ENCODE results near the gene UBE2L5. TPM values are rescaled to one million over a fixed set of nuclear protein-coding genes. Genes with fewer than 3 reads are reported as not detected.

UBE2L5 gene
- total RNA-seq, 1 donor from 2014 or later: not detected

DNA sequence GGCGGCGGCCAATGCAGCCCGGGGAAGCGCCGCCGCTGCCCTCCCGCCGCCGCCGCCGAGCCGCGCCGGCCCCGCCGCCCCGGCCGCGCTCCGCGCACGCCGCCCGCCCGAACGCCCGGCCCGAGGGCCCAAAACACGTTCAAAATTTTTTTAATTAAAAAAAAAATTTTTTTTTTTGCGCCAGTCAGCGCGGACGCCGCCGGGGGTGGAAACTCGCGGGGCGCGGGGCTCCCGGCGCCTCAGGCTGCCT, 43.0 kb downstream of the UBE2L5 start:
- no peak overlapping the region for H3K27ac Mint-ChIP-seq
- no peak overlapping the region for H3K4me3 Mint-ChIP-seq
- TF ChIP-seq, protein P1, sequence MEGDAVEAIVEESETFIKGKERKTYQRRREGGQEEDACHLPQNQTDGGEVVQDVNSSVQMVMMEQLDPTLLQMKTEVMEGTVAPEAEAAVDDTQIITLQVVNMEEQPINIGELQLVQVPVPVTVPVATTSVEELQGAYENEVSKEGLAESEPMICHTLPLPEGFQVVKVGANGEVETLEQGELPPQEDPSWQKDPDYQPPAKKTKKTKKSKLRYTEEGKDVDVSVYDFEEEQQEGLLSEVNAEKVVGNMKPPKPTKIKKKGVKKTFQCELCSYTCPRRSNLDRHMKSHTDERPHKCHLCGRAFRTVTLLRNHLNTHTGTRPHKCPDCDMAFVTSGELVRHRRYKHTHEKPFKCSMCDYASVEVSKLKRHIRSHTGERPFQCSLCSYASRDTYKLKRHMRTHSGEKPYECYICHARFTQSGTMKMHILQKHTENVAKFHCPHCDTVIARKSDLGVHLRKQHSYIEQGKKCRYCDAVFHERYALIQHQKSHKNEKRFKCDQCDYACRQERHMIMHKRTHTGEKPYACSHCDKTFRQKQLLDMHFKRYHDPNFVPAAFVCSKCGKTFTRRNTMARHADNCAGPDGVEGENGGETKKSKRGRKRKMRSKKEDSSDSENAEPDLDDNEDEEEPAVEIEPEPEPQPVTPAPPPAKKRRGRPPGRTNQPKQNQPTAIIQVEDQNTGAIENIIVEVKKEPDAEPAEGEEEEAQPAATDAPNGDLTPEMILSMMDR (conservative IDR thresholded peaks at IDR 0.05): no peak
- no peak for DNase-seq (ENCODE audit: extremely low spot score, unreplicated experiment)
- peaks cover 4% of the 10 kb centered on the region for H3K27me3 Mint-ChIP-seq
- peaks cover 13% of the 10 kb centered on the region for H3K4me1 Mint-ChIP-seq (ENCODE audit: unreplicated experiment)
- H3K36me3 Mint-ChIP-seq: peaks cover 19% of the 10 kb centered on the region
- H3K9me3 Mint-ChIP-seq: no peaks in the 10 kb centered on the region

DNA sequence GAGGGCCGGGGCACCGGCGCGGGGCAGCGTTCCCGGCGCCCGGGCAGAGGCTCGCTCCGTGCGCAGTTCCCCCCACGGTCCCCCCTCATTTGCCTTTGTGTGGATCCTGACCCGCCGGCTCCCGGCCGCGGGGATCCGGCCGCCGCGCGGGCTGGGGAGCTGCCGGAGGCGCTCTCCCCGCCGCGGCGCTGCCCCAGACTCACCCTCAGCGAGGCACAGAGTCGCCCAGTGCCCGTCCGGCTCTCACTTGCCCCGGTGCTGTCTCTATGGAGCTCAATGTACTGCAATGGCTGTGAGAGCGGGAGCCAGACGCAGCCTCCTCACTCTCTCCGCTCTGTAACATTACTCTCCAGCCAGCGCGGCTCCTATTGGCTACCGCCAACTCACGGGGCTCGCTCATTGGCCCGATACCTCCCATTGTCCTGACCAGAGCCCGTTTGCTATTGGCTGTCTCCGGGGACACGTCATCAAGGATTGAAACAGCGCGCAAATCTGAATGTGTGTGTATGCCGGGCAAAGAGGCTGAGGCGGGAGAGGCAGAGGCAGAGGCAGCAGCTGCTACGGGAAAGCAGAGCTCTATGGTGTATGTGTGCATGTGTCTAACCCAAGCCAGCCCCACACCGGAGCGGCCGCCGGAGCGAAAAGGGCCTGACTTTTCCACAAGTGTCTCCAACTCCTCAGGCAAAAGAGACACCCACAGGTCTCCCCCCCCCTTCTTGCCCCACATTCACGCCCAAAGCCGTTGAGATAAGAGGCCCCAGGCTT, 43.5 kb downstream of the UBE2L5 start, which contains the start of gene HMGB1:
Gene HMGB1 (minus strand): TSS at position 344 of the 765 bp plus-strand sequence. CDS start 2,256 bp downstream, outside the sequence.
- peak within 1 kb of the TSS; percentile 98 for H3K4me3 Mint-ChIP-seq
- H3K27ac Mint-ChIP-seq: peak within 1 kb of the TSS; percentile 100
- peak; percentile 95 for DNase-seq (ENCODE audit: extremely low spot score, unreplicated experiment)
- TF ChIP-seq, protein P1 (conservative IDR thresholded peaks at IDR 0.05): no peak
- H3K36me3 Mint-ChIP-seq: peaks cover 19% of the 10 kb centered on the region
- H3K27me3 Mint-ChIP-seq: peaks cover 4% of the 10 kb centered on the region
- H3K4me1 Mint-ChIP-seq (ENCODE audit: unreplicated experiment): peaks cover 13% of the 10 kb centered on the region
- H3K9me3 Mint-ChIP-seq: no peaks in the 10 kb centered on the region

DNA sequence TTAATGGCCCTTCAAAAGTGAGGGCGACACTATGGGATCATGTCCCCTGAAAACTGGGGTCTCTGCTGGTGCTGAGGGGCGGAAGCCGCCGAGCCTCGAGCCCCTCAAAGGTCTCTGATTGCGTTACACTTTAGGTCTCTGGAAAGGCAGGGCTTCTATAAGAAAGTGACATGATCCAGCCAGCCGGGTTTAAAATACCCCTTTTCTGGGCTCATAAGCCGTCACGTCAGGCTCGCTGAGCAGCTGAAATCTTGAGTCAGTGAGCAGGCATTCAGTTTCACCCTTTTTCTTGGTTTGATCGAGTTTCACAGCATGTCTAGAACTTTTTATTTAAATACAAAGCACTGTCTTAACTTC, 44.0 kb downstream of the UBE2L5 start:
- DNase-seq (ENCODE audit: extremely low spot score, unreplicated experiment): no peak
- Mint-ChIP-seq H3K4me1 (ENCODE audit: unreplicated experiment) (peaks cover 11% of the 10 kb centered on the region), H3K27me3 (peaks cover 4% of the 10 kb centered on the region), H3K4me3 (peak overlapping the region; percentile 98), H3K36me3 (peaks cover 17% of the 10 kb centered on the region), H3K27ac (peak overlapping the region; percentile 100), H3K9me3 (no peaks in the 10 kb centered on the region)
- TF ChIP-seq, protein P1 (conservative IDR thresholded peaks at IDR 0.05): no peak

DNA sequence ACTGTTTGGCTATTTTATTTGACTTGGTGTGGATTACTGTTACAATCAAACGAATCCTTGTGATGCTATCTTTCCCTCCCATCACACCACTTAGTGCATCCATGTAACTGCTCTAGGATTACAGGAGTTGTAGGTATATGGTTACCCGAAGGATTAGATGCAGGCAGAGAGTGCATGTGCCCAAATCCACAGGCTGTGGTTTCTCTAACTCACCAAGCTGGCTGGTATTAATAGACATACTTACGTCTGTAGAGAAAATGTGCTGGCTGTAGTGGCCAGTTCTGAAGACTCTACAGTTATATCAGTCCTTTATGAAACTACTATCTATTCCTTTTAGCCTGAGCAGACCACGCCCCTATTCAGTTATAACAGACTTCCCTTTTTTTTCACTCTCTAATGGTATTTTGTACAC, 44.6 kb downstream of the UBE2L5 start:
- Mint-ChIP-seq H3K4me3 (peak overlapping the region; percentile 98), H3K27ac (peak overlapping the region; percentile 100), H3K27me3 (peaks cover 4% of the 10 kb centered on the region), H3K9me3 (no peaks in the 10 kb centered on the region), H3K4me1 (ENCODE audit: unreplicated experiment) (peaks cover 9% of the 10 kb centered on the region), H3K36me3 (peaks cover 15% of the 10 kb centered on the region)
- TF ChIP-seq, protein P1 (conservative IDR thresholded peaks at IDR 0.05): no peak
- no peak for DNase-seq (ENCODE audit: extremely low spot score, unreplicated experiment)

DNA sequence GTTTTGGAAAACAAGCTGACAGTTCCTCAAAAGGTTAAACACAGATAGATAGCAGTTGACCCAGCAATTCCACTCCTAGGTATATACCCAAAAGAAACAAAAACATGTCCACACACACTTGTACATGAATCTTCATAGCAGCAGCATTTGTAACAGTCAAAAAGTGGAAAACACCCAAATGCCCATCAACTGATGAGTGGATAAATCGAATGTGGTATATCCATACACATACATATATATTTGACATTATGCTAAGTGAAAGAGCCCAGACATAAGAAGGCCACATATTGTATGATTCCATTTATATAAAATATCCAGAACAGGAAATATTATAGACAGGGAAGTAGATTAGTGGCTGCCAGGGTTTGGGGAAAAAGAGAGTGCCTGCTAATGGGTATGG, 51.4 kb downstream of the UBE2L5 start:
- H3K9me3 Mint-ChIP-seq: no peaks in the 10 kb centered on the region
- no peaks in the 10 kb centered on the region for H3K4me1 Mint-ChIP-seq (ENCODE audit: unreplicated experiment)
- H3K36me3 Mint-ChIP-seq: no peaks in the 10 kb centered on the region
- no peak overlapping the region for H3K4me3 Mint-ChIP-seq
- no peak overlapping the region for H3K27ac Mint-ChIP-seq
- no peak for DNase-seq (ENCODE audit: extremely low spot score, unreplicated experiment)
- no peaks in the 10 kb centered on the region for H3K27me3 Mint-ChIP-seq
- TF ChIP-seq, protein P1 (conservative IDR thresholded peaks at IDR 0.05): no peak
